GM12878 (cell line): Measurements from ENCODE around the gene XRCC4. TPM values are rescaled to one million over a fixed set of nuclear protein-coding genes. Genes with fewer than 3 reads are reported as not detected.

Experiments
- BCL3 ChIP-seq: IDR thresholded peaks from 2 replicates; pipeline ENCODE4 v1.6.1; 2011; ENCODE audit warnings: borderline replicate concordance, low read depth, mild to moderate bottlenecking, moderate library complexity, low read length; ENCODE audit not compliant: insufficient read depth, poor library complexity, severe bottlenecking
- BMI1 ChIP-seq: fragments of 450-650 bp; IDR thresholded peaks from 2 replicates; pipeline ENCODE4 v1.6.1; 2016; ENCODE audit warnings: mild to moderate bottlenecking, moderate library complexity, borderline replicate concordance
- CBX5 ChIP-seq: sonication (generic); IDR thresholded peaks from 2 replicates; pipeline ENCODE4 v1.6.1; 2016; ENCODE audit warnings: low read depth, moderate library complexity, mild to moderate bottlenecking, inconsistent platforms
- CEBPZ ChIP-seq: fragments of 150-350 bp; IDR thresholded peaks from 2 replicates; pipeline ENCODE4 v1.6.1; 2016; ENCODE audit warnings: low read depth, low read length
- CUX1 ChIP-seq: IDR thresholded peaks from 2 replicates; pipeline ENCODE4 v1.6.1; 2012; ENCODE audit warnings: improper control_type of control experiment, low read depth, low read length; ENCODE audit not compliant: insufficient replicate concordance
- EED ChIP-seq: sonication (generic); IDR thresholded peaks from 2 replicates; pipeline ENCODE4 v1.6.1; 2016; ENCODE audit warnings: antibody characterized with exemption, low read depth
- HSF1 ChIP-seq: fragments of 150-350 bp; IDR thresholded peaks from 2 replicates; pipeline ENCODE4 v1.6.1; 2014; ENCODE audit warnings: mild to moderate bottlenecking, low read depth, low read length
- NRF1 ChIP-seq: conservative IDR thresholded peaks from 2 replicates; pipeline ENCODE4 v1.6.1; 2011; ENCODE audit warnings: mild to moderate bottlenecking, low read depth, low read length, improper control_type of control experiment
- PML ChIP-seq: IDR thresholded peaks from 2 replicates; pipeline ENCODE4 v1.6.1; 2012; ENCODE audit warnings: low read length, inconsistent platforms
- RAD51 ChIP-seq: fragments of 450-650 bp; IDR thresholded peaks from 2 replicates; pipeline ENCODE4 v1.6.1; 2016; ENCODE audit warnings: moderate library complexity, mild to moderate bottlenecking, inconsistent platforms
- REST ChIP-seq: IDR thresholded peaks from 2 replicates; pipeline ENCODE4 v1.6.1; 2012; ENCODE audit warnings: mild to moderate bottlenecking, low read depth, low read length
- SIN3A ChIP-seq: IDR thresholded peaks from 2 replicates; pipeline ENCODE4 v1.6.1; 2012; ENCODE audit warnings: low read depth, low read length, improper control_type of control experiment
- TARDBP ChIP-seq: IDR thresholded peaks from 2 replicates; pipeline ENCODE4 v1.6.1; 2016; ENCODE audit warnings: borderline replicate concordance
- polyA plus RNA-seq, 11 experiments: library from polyadenylated mRNA; depleted of rRNA in 4 of 11; unstranded in 6 of 11; stranded (reverse) in 5 of 11; fragments of >200 nt; fragmentation: Nextera tagmentation in 4 of 11; fragmentation: Illumina TruSeq in 1 of 11; extraction: Ambion mirVana in 4 of 11; extraction: Trizol in 1 of 11; gene quantifications; 1 replicate in 1 of 11; 2 replicates in 10 of 11; pipeline versions ENCODE4 v1.2.1 to v1.2.3, GENCODE V29; 2011 to 2016; ENCODE audit warnings: inconsistent platforms in 2 of 11, missing spikeins in 2 of 11, low read depth in 1 of 11
- total RNA-seq, 4 experiments: library from RNA; depleted of rRNA in 3 of 4; stranded (reverse); fragments of >200 nt in 3 of 4; fragmentation: Illumina TruSeq in 1 of 4; extraction: Trizol in 1 of 4; gene quantifications; 2 replicates each; pipeline versions ENCODE4 v1.2.1 to v1.2.3, GENCODE V29; 2013 to 2021

Gene XRCC4
- total and polyA plus RNA-seq, 10 of the 15 experiments (the other 5 are each of a cell fraction or from before 2014, with no cell fraction given): 12.1 to 53.6 (median 25.8) TPM

- no peak for TF ChIP-seq CUX1
- no peak for TF ChIP-seq HSF1
- no peak for TF ChIP-seq REST
- TF ChIP-seq EED: no peak
- TF ChIP-seq TARDBP: no peak
- no peak for TF ChIP-seq PML
- no peak for TF ChIP-seq NRF1
- TF ChIP-seq BMI1: no peak
- no peak for TF ChIP-seq BCL3
- no peak for TF ChIP-seq SIN3A
- no peak for TF ChIP-seq CBX5
- TF ChIP-seq CEBPZ: no peak
- no peak for TF ChIP-seq RAD51
Measured at GRCh38 chr5:83085106-83085505, 7.8 kb downstream of the XRCC4 start (continued).
